Gastrocnemius medialis (tissue), 4 donors: ENCODE data around the gene ENTHD1. TPM values are rescaled to one million over a fixed set of nuclear protein-coding genes. Genes with fewer than 3 reads are reported as not detected.

Source experiments
- ATAC-seq, 2 donors: fragments of 150-250 bp; one replicate each; pipeline ENCODE4 v1.9.1; 2016
- DNase-seq, 2 donors: peaks; one replicate each; pipeline ENCODE4 v3.0.0-alpha.2; 2019
- H3K27ac ChIP-seq, 4 donors: fragments of 200-600 bp; sonication (generic); 1 replicate in 1 of 4; 2 replicates in 3 of 4; pipeline ENCODE4 v1.5.1; 2016 to 2018; ENCODE audit warnings: mild to moderate bottlenecking in 2 of 4, moderate library complexity in 1 of 4
- H3K27me3 ChIP-seq, 3 donors: fragments of 200-600 bp; sonication (generic) in 2 of 3; 1 replicate in 1 of 3; 2 replicates in 2 of 3; pipeline versions ENCODE4 v1.5.1 to v1.6.0; 2016 to 2019; ENCODE audit warnings: mild to moderate bottlenecking in 1 of 3, moderate library complexity in 1 of 3
- H3K36me3 ChIP-seq, 2 donors: fragments of 200-600 bp; sonication (generic) in 1 of 2; one replicate each; pipeline ENCODE4 v1.5.1; 2017 to 2018
- H3K4me1 ChIP-seq, 2 donors: fragments of 200-600 bp; sonication (generic) in 1 of 2; one replicate each; pipeline ENCODE4 v1.5.1; 2016 to 2017; ENCODE audit warnings: mild to moderate bottlenecking in 2 of 2
- H3K4me3 ChIP-seq, 4 donors: fragments of 200-600 bp; sonication (generic) in 3 of 4; 1 replicate in 1 of 4; 2 replicates in 3 of 4; pipeline ENCODE4 v1.5.1; 2016 to 2019; ENCODE audit warnings: mild to moderate bottlenecking in 2 of 4
- H3K9me3 ChIP-seq, 3 donors: fragments of 200-600 bp; sonication (generic) in 2 of 3; 1 replicate in 1 of 3; 2 replicates in 2 of 3; pipeline ENCODE4 v1.5.1; 2016 to 2019
- POLR2A ChIP-seq, 2 donors: fragments of 450-650 bp; IDR thresholded peaks; one replicate each; pipeline ENCODE4 v1.6.1; 2017; ENCODE audit warnings: antibody characterized with exemption in 2 of 2, mild to moderate bottlenecking in 2 of 2, moderate library complexity in 2 of 2
- in situ Hi-C, 4 donors: fragments of 200-750 bp; cut with MboI; loops; one replicate each; pipeline versions ENCODE4 v1.15.0 to v1.8.0; 2017; ENCODE audit warnings: low sequenced_read_pairs in 4 of 4
- intact Hi-C: fragments of 100-400 bp; cut with DNase I; formaldehyde crosslinking; loops from one replicate; pipeline ENCODE4 v1.15.1; 2023; ENCODE audit warnings: low total_unique reads
- total RNA-seq, 4 donors: library from RNA; depleted of rRNA; stranded (reverse); fragments of >200 nt; gene quantifications; one replicate each; pipeline versions ENCODE4 v1.1.0 to v1.2.3, GENCODE V29; 2016
- TF ChIP-seq, protein P1 (sequence below), 5 experiments: fragments of 450-650 bp in 3 of 5; fragments of 200-600 bp in 2 of 5; sonication (generic) in 2 of 5; IDR thresholded peaks in 4 of 5; conservative IDR thresholded peaks in 1 of 5; 1 replicate in 4 of 5; 2 replicates in 1 of 5; pipeline ENCODE4 v1.5.1; 2016 to 2019; ENCODE audit warnings: antibody characterized with exemption in 5 of 5, mild to moderate bottlenecking in 3 of 5, moderate library complexity in 3 of 5

The ENTHD1 gene
- total RNA-seq, 4 donors from 2014 or later = not detected

DNA sequence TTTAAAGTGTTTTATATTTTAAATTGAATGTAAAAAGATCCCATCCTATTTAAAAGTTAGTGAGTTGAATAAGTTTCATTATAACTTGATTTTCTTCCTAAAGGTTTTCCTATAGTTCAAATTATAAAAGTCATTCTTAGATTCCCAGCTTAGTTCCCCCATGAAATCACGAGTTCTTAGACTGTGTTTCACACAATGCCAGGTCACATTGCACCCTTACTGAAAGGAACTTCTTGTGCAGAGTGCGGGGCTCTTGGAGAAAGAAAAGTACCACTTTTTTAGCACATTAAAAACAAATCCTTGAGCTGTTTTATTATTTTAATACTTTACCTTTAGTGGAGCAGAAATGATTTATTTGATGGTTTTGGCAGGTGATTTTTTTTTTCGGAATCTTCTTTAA, 22.9 kb upstream of the ENTHD1 start:
- H3K4me1 ChIP-seq = no peaks in the 10 kb centered on the region
- intact Hi-C loops = no loop called here
- no peaks in the 10 kb centered on the region for H3K9me3 ChIP-seq
- peaks cover 7 to 24% (median 23%) of the 10 kb centered on the region in 3 donors for H3K27me3 ChIP-seq
- H3K4me3 ChIP-seq = no peak overlapping the region
- H3K36me3 ChIP-seq = no peaks in the 10 kb centered on the region
- ATAC-seq = no peak
- TF ChIP-seq POLR2A (IDR thresholded peaks at IDR 0.05) = no peak
- TF ChIP-seq, protein P1, sequence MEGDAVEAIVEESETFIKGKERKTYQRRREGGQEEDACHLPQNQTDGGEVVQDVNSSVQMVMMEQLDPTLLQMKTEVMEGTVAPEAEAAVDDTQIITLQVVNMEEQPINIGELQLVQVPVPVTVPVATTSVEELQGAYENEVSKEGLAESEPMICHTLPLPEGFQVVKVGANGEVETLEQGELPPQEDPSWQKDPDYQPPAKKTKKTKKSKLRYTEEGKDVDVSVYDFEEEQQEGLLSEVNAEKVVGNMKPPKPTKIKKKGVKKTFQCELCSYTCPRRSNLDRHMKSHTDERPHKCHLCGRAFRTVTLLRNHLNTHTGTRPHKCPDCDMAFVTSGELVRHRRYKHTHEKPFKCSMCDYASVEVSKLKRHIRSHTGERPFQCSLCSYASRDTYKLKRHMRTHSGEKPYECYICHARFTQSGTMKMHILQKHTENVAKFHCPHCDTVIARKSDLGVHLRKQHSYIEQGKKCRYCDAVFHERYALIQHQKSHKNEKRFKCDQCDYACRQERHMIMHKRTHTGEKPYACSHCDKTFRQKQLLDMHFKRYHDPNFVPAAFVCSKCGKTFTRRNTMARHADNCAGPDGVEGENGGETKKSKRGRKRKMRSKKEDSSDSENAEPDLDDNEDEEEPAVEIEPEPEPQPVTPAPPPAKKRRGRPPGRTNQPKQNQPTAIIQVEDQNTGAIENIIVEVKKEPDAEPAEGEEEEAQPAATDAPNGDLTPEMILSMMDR (IDR thresholded peaks at IDR 0.05 in 4 of 5, conservative IDR thresholded peaks at IDR 0.05 in 1 of 5) = no peak
- DNase-seq = no peak
- in situ Hi-C loops = no loop called here
- H3K27ac ChIP-seq = no peak overlapping the region

DNA sequence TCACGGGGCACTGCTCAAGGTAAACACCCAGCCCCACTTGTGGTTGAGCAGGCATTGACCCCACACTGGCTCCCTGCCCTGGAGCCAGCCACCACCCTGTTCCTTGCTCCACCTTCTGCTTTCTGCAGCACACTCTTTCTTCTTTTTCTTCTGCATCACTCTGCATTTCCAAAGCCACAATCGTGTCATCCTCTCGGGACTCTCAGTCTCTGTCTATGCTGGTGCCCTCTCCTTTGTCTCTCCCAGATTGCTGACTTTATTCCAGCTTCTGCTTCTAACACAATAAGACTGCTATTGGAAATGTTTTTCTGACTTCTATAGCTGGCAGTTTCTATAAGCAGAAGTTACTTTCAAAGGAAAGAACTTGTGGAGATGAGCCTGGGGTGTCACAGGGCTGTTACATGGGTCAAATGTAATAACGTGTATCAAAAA, 21.8 kb upstream of the ENTHD1 start:
- no peak for TF ChIP-seq POLR2A (IDR thresholded peaks at IDR 0.05)
- TF ChIP-seq, protein P1 (IDR thresholded peaks at IDR 0.05 in 4 of 5, conservative IDR thresholded peaks at IDR 0.05 in 1 of 5) = no peak
- intact Hi-C loops (no loop called here), in situ Hi-C loops (no loop called here)
- Histone ChIP-seq H3K4me1 (no peaks in the 10 kb centered on the region), H3K27me3 (peaks cover 7 to 21% (median 21%) of the 10 kb centered on the region in 3 donors), H3K36me3 (no peaks in the 10 kb centered on the region), H3K9me3 (no peaks in the 10 kb centered on the region), H3K27ac (no peak overlapping the region), H3K4me3 (no peak overlapping the region)
- DNase-seq (no peak), ATAC-seq (no peak)

DNA sequence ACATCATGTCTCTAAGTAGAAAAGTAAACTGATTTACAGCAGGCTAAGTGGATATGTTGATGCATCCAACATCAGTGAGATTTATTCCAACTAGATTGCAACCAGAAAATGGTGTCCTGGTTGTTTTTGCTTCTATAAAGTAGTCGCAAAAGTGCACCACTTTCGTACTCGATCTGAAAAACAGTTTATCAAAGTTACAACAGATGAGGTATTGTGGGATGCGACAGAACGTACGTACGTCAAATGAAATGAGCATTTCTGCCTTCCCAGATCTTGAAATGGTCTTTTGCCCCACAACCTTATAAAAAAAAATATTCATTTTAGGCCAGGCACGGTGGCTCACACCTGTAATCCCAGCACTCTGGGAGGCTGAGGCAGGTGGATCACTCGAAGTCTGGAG, 21.0 kb upstream of the ENTHD1 start:
- Histone ChIP-seq H3K4me3 (no peak overlapping the region), H3K36me3 (no peaks in the 10 kb centered on the region), H3K4me1 (no peaks in the 10 kb centered on the region), H3K27ac (no peak overlapping the region), H3K27me3 (peaks cover 7 to 22% (median 21%) of the 10 kb centered on the region in 3 donors), H3K9me3 (no peaks in the 10 kb centered on the region)
- ATAC-seq (no peak), DNase-seq (no peak)
- in situ Hi-C loops (no loop called here), intact Hi-C loops (no loop called here)
- TF ChIP-seq POLR2A (IDR thresholded peaks at IDR 0.05) = no peak
- TF ChIP-seq, protein P1 (IDR thresholded peaks at IDR 0.05 in 4 of 5, conservative IDR thresholded peaks at IDR 0.05 in 1 of 5) = no peak

DNA sequence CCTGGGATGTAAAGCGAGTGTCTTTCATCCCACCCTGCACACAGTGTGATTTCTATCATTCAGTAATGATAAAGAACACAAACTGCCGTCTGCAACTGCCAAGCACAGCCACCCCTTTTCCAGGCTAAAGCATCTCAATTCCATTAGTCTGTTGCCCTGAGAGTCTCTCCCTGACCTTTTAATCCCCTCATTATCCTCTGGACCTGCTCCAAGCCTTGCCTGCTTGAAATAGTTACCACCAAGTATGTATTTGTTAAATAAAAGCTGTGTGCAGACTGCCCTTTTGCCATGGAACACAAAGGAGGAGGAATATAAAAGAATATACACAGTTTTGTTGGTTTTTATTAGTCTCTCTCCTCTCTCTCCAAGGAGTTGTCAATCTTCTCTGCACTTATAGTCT, 20.3 kb upstream of the ENTHD1 start:
- no peaks in the 10 kb centered on the region for H3K9me3 ChIP-seq
- no peaks in the 10 kb centered on the region for H3K36me3 ChIP-seq
- TF ChIP-seq, protein P1 (IDR thresholded peaks at IDR 0.05 in 4 of 5, conservative IDR thresholded peaks at IDR 0.05 in 1 of 5) = no peak
- TF ChIP-seq POLR2A (IDR thresholded peaks at IDR 0.05) = no peak
- intact Hi-C loops (no loop called here), in situ Hi-C loops (no loop called here)
- no peaks in the 10 kb centered on the region for H3K4me1 ChIP-seq
- no peak for DNase-seq
- H3K27ac ChIP-seq = no peak overlapping the region
- peaks cover 7 to 24% (median 21%) of the 10 kb centered on the region in 3 donors for H3K27me3 ChIP-seq
- ATAC-seq = no peak
- no peak overlapping the region for H3K4me3 ChIP-seq

DNA sequence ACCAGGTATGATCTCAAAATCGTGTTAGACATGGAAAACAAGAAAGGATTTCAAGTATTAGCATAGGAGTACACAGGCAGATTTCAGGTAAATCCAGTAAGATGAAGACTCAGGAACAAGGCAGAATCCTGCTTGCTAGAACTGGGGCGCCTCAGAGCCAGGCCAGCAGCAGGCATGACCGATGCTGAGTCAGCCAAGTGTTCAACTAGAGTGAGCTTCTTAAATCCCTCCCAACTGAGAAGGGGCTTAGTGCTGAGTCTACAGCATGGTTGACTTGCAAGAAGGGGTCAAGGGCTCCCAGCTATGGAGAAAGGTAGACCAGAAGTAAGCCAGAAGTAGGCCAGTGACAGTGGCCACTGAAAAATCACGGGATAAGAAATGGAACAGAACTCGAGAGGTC, 19.8 kb upstream of the ENTHD1 start:
- Histone ChIP-seq H3K36me3 (no peaks in the 10 kb centered on the region), H3K4me1 (no peaks in the 10 kb centered on the region), H3K9me3 (no peaks in the 10 kb centered on the region), H3K4me3 (no peak overlapping the region), H3K27me3 (peaks cover 7 to 24% (median 16%) of the 10 kb centered on the region in 3 donors), H3K27ac (no peak overlapping the region)
- DNase-seq (no peak), ATAC-seq (no peak)
- intact Hi-C loops = no loop called here
- TF ChIP-seq, protein P1 (IDR thresholded peaks at IDR 0.05 in 4 of 5, conservative IDR thresholded peaks at IDR 0.05 in 1 of 5) = no peak
- TF ChIP-seq POLR2A (IDR thresholded peaks at IDR 0.05) = no peak
- in situ Hi-C loops = no loop called here
